T-helper 2 cell (primary cell): ENCODE measurements around the gene PGP.

Source experiments
- DNase-seq, 5 experiments: peaks; one replicate each; pipeline versions ENCODE4 v3.0.0 to v3.0.0-alpha.2; 2012 to 2022

PGP gene

GRCh38 chr16:2179576-2179975 lies 35.1 kb downstream of the PGP start:
- DNase-seq, result no peak

DNA sequence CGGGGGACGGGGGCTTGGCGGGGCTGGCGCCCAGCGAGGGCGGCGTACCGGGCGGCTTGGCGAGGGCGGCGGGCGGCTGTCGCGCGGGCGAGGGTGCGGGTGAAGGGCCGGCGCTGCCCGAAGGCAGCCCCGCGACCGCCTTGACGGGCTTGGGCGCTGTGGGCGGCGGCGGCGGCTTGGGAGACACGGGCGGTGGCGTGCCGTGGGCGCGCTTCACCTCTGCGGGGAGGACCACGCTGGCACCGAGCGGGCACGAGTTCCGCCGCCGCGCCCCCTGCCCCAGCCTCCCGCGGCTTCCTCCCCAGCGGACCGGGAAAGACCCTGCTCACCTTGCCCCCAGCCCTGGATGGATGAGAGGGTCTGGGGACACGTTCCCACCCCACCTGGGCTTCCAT lies 35.5 kb downstream of the PGP start:
- DNase-seq, result no peak

DNA sequence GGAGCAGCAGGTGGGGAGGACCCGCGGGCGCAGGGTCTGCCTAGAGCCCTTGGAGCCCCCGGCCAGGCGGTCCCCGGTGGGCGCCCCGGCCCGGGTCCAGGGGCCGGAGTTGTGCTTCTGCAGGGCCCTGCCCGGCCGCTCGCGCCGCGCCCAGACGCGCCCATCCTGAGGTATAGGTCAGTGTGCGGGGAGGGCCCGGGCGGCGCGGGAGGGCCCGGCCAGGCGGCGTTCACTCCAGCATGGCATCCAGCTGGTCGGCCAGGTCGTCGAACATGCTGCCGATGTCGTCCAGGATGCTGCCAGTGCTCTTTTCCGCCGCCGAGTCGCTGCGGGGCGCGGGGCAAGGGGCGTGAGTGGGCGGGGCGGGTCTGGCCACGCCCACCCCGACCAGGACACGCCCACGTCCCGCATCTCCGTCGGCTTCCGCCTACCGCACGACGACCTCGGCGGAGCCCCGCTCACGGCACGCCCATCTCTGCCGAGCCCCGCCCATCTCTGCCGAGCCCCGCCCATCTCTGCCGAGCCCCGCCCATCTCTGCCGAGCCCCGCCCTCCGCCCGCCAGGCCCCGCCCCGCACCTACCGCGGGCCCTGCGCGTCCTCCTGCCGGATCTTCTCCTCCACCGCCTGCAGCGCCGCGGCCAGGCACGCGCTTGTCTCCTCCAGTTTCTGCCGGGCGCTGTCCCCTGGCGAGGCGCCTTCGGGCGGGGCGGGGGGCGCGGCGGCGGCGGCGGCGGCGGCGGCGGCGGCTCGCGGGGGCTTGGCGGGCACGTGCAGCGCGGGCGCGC lies 36.1 kb downstream of the PGP start:
- DNase-seq, result peak in 3 of 5 experiments; percentile 12 to 48 (median 40)

DNA sequence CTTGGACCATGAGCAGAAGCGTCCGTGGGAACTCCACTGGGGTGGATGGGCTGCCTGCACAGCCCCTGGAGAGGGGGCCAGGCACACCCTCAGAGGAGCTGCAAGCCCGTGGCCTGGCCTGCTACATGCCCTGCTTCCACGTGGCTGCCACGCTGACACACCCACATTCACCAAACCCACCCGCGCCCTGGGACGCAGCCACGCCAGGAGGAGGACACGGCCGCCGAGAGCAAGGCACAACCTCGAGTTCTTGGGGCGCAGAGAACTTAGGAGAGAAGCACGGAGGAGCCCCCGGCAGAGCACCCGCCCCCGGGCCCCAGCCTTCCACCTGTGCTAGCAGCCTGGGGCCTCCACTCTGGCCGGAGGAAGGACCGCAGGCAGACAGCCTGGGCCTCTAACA lies 37.1 kb downstream of the PGP start:
- no peak for DNase-seq

DNA sequence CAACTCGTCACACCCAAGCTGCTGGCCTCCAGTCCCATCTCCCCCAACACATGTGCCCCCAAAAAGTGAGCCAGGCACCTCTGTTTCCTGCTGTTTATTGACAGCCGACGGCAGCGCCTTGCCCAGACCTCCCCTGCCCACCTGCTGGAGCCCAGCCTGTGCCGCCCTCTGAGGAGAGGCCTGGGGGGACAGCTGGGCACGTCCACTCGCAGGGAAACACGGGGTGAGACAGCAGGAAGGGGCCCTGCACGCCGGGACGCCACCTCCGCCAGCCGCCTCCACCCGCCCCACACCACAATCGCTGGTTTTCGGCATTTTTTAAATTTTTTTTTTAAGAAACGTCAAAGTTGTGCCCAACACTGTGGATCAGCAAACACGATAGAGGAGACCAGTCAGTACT lies 37.5 kb downstream of the PGP start:
- DNase-seq, result no peak

- DNase-seq, result no peak
Measured at GRCh38 chr16:2176047-2176446, 38.6 kb downstream of the PGP start.

DNA sequence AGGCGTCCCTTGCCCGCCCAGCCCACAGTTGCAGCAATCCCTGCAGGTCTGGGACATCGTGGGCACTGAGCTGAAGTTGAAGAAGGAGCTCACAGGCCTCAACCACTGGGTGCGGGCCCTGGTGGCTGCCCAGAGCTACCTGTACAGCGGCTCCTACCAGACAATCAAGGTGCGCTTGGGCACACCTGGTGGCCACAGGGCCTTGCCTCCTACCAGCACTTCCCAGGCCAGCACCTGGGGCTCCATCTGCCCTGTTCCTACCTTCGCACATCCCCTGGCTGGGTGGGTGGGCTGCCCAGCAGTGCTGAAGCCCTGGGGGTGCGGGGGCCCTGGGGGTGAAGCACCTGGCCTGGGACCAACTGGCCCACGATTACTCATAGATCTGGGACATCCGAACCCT lies 39.2 kb downstream of the PGP start:
- no peak for DNase-seq

DNA sequence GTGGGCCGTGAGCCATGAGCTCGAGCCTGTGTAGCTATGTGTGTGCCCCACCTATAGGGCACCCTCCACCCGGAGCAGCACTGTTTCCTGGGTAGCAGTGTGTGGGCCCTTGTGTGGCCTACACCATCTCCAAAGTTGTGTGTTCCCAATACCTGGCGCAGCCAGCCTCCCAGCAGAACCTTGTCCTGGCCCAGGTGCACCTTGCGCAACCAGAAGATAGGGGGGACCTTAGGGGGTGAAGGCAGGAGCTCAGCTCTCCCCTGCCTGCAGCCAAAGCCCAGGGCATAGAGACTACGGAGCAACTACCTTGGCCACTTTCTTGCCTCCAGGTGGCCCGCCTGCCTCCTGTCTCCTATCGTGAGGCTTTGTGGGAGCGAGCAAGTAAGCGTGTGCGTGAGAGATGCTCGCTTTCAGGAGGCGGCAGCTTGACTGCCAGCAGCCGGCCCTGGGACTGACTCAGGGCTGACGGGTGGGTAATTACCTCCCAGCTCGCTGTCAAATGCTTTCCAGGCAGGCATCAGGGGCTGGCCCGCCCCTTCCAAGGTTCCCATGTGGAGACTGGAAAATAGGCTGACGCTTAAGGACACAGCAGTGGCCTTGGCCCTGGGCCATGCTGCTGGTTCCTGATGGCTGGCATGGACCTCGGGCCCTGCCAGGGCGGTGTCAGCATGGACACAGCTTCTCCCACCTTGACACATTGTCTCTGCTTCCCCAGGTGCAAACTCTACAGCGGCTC lies 40.1 kb downstream of the PGP start:
- no peak for DNase-seq

DNA sequence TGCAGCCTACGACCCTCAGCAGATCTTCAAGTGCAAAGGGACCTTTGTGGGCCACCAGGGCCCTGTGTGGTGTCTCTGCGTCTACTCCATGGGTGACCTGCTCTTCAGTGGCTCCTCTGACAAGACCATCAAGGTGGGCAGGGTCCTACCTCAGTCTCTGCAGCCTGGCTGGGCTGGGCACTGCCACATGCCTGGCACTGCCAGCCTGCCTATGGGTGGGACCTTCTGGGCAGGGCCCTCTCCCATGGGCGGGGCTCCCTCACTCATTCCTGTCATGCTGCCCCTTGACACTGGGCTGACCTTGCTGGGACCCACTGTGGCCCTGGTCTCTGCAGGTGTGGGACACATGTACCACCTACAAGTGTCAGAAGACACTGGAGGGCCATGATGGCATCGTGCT lies 40.7 kb downstream of the PGP start:
- no peak for DNase-seq

DNA sequence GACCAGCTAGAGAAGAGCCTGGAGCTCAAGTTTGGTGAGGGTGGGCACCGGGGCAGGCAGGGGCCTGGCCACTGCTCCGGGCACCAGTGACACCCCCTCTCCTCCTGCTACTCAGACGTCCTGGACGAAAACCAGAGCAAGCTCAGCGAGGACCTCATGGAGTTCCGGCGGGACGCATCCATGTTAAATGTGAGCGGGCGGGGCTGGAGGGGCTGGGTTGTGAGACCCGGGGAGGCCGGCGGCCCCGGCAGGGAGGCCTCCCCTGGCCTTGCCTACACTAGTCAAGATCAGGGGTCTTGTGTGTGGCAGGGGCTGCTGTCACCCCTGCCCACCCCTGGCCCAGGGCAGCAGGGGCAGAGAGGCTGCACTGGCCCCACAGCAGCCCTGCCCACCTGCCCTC lies 41.3 kb downstream of the PGP start:
- no peak for DNase-seq

- no peak for DNase-seq
Measured at GRCh38 chr16:2172688-2173335, 41.8 kb downstream of the PGP start.

GRCh38 chr16:2171601-2172178 lies 43.0 kb downstream of the PGP start:
- no peak for DNase-seq

GRCh38 chr16:2170587-2171435 lies 43.8 kb downstream of the PGP start:
- DNase-seq, result no peak

- no peak for DNase-seq
Measured at GRCh38 chr16:2170080-2170479, 44.6 kb downstream of the PGP start.

GRCh38 chr16:2167068-2167638 lies 47.5 kb downstream of the PGP start:
- no peak for DNase-seq

DNA sequence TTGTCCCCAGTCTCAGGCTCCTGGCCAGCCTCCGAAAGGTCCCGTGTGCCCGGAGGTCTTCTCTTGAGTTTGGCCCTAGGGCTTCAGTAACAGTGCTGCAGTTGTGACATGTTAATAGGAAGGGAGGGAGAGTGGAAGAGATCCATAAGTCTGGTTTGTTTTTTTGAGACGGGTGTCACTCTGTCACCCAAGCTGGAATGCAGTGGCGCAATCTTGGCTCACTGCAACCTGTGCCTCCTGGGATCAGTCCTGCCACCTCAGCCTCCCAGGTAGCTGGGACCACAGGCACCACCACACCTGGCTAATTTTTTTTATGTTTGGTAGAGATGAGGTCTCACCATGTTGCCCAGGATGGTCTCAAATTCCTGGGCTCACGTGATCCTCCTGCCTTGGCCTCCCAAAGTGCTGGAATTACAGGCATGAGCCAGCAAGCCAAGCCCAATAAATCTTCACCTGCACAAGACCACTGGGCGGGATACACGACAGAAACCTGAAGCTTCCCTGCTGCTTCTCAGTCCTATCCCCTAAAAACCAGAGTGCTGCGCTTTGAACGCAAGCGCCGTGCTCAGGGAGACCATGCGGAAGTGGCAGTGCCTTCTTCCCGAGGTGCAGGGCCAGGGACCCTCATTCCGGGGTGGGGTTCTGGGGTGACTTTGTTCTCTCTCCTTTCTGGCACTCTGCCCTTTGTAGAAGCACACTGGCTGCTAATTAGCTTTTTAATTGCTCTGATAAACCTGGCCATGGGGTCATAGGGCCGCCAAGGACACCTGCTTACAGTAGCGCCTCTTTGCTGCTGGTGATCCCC lies 48.2 kb downstream of the PGP start:
- DNase-seq, result no peak

DNA sequence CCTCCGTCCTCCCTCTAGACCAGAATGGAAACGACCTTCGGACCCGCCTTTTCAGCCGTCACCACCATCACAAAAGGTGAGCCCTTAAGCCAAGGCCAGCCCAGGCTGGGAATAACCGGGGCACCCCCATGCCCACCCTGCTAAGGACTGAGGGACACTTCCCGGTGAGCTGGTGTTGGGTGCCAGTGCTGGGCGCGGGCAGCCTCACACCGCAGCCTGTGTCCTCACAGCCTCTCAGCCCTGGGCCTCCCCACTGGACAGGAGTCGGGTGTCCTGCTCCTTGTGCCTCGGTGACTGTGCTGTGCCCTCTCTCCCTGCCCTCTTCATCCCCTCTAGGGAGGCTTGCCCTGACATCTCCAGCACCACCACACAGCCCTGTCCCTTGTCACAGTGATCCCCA lies 48.8 kb downstream of the PGP start:
- no peak for DNase-seq

GRCh38 chr16:2163211-2163881 lies 51.3 kb downstream of the PGP start:
- no peak for DNase-seq

GRCh38 chr16:2162676-2163118 lies 51.9 kb downstream of the PGP start:
- no peak for DNase-seq

DNA sequence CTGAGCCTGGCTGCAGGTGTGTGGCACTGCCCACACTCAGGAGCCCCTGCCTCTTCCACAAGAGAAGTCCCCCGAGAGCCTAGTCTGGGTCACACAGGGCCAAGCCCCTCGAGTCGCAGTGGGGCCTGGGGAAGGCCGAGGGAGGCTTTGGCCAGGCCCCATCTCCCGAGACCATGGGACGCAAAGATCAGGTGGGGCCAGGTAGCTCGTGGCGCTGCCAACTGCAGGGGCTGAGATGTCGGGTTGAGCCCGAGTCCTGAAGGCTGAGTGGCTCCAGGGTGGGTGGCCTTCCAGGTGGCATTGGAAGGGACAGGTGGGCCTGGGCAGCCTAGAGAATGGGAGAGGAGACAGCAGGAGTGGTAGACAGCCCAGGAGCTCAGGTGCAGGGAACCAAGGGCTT lies 52.7 kb downstream of the PGP start:
- no peak for DNase-seq
